Islet precursor cell (in vitro differentiated cells): ENCODE measurements around the gene CARD18.

Source experiments
- DNase-seq: peaks from one replicate; pipeline ENCODE4 v3.0.0-alpha.2; 2018

The CARD18 gene, protein sequence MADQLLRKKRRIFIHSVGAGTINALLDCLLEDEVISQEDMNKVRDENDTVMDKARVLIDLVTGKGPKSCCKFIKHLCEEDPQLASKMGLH

DNA sequence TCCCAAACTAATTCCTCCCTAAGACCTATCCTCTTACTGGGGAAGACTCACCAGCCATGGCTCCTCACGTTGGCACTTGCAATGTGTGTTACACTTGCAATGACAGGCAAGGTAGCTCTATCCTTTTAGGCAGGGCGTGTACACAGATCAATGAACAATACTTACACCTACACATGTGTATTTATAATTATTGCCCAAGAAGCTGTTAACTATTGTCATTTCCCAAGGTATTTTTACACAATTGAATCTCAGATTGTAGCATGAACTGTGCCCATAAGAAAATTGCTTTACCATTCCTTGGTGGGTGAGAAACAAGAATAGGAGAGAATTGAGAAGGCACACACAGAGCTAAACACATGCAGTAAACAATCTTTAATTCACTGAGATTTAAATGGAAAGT lies at the start of gene CARD18:
Gene CARD18 (minus strand): TSS at position 101 of the 400 bp plus-strand sequence. CDS start 43 bp downstream, at position 58.
- no peak for DNase-seq

DNA sequence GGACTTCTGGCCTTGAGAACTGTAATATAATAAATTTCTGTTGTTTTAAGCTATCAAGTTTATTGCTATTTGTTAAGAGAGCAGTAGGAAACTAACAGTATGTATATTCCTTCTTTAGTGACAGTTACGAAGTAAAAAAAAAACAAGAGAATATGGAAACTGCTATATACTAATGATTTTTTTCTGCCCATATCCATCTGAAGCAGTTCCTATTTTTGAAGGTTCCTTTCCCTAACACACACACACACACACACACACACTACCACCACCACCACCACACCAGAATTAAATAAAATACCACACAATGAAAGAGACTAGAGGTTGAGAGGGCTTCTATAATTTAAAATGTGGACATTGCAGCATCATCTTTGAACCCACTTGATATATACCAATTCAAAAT lies 44.4 kb upstream of the CARD18 start:
- DNase-seq, result no peak

DNA sequence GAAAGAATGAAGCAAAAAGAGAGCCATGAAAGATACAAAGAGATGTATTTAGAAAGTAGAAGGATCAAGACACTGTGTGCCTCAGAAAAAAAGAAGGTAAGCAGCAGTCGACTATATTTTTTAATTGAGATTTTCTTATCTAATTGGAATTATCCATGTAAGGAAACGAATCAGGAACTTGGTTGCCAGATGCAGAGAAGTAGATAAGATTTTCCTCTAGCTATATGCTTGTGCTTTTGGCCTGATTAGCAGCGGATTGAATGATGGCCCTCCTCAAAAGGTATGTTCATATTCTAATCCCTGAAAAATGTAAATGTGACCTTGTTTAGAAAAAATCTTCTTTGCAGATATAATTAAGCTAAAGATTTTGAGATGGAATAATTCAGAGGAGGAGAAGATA lies 43.9 kb upstream of the CARD18 start:
- no peak for DNase-seq

DNA sequence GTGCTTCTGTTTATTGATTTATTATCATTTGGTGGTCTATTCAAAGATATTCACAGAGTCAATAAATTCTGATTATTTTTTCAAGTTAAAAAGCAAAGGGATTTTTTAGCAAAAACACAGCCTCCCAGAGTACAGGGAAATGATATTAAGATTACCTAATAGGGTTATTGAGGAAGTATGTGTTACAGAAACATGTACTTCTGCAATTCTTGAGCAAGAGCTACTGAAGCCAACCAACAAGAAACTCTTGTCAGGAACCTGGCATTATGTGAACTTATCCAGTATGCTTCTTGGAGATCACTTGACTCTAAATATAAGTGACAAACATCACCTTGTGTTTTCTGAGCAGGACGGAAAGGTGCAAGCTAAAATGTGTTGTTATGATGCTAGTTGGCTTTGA lies 42.0 kb upstream of the CARD18 start:
- DNase-seq, result no peak

DNA sequence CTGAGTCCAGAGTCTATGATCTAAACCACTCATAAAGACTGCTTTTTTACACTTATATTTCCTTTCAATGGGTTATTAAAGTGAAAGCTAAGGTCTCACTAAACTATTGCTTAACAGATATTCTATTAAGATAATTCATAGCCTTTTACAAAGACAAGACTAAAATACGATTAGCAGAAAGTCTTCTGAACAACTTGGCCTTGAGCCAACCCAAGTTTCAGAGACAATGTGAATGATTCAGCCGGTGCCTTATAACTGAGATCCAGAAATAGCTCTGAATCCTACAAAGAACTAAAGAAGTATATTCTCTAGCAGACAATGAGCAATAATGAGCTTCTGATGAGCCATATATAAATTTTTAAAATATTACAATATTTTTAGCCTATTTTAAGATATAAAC lies 41.5 kb upstream of the CARD18 start:
- no peak for DNase-seq

DNA sequence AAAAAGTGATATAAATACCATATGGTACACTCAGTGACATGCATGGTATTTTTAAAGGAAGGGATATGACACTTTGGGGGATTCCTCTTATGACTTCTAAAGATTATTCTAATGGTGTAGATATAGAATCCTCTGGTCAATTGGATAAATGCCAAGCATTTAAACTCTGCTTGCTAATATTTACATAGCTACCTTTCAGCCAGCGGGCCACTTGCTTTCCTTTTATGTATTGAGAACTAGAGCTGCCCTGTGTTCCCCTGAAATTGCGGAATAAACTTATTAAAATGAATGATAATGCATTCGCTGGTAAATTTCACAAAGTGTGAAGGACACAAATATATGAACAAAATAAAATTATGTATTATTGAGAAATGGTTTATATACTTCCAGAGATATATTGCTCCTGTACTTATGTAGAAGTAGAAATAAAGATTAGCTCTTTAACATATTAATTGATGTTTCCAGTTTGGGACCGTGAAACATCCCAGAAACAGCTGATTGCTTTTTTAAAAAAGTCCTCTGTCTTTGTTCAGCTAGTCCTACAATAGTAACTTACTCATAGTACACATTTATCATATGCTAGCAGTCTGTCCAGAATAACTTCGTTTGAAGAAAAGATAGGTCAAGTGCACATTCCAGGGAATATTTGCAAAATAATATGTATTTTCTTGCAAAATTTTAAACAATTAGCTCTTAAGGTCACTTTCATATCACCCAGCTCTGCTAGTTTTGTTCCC lies 40.1 kb upstream of the CARD18 start:
- DNase-seq, result no peak

DNA sequence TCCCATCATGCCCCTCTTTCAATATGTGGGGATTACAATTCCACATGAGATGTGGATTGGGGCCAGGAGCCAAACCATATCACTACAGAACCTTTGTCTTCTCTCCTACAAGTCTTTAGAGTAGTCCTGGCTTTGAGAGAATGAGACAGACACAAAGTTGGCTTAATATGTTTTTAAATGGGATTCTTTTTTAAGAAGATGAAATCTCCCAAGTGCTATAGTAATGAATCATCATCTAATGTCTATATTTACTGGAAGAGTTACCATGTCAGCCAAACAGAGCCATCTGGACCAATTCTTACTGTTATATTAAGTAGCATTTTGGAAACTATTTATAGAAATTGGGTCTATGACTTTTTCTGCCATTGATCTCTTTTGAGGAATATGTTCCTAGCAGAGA lies 38.1 kb upstream of the CARD18 start:
- no peak for DNase-seq

DNA sequence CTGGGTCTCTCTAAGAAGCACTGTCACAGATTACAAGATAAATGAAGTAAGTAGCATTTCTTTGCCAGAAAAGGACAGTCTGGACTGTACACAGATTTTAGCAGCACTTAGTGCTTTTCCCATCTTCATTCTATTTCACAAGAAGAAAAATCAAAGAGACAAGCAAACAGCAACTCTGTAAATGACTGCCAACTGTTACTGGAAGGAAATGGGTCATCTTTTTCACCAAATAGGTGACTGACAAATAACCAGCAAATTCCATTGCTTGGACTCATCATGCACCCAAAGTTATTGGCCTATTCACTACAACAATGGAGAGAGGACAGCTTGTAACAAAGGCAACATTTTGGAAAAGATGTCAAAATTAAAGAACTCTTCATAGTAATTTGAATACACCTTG lies 28.9 kb upstream of the CARD18 start:
- no peak for DNase-seq

DNA sequence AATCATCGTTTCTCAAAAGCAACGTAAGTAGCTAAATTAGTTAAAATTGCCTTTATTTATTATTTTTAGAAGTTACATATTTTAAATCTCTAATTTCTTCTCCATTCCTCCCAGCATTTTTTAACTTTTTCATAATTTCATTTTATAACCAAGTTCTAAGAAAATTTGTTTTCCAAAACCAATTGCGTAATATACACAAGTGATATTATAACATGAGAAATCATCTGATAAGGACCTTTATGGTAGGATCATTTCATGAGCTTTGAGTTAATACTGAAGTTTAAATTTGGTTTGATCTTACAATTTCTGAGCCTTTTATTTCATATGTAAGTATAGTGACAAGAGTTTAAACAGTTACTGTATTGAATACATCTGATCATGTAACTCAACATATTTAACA lies 27.7 kb upstream of the CARD18 start:
- no peak for DNase-seq

DNA sequence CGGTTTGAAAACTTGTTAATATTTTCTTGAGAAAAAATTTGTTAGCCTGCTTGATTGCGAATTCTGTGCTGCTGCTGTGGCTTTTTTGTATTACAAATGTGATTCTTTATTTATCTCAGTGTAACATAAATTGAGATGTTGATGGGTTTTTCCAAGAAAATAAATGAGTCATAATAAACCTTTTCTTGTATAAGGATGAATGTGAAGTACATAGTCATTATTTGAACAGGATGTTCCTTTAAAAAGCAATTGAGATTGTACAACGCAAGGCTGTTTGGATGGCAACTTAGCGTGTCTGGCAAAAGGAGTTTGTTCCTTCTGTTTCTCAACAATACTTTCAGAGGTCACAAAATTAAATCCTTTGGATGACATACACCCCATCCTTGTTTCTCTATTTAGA lies 24.6 kb upstream of the CARD18 start:
- no peak for DNase-seq

DNA sequence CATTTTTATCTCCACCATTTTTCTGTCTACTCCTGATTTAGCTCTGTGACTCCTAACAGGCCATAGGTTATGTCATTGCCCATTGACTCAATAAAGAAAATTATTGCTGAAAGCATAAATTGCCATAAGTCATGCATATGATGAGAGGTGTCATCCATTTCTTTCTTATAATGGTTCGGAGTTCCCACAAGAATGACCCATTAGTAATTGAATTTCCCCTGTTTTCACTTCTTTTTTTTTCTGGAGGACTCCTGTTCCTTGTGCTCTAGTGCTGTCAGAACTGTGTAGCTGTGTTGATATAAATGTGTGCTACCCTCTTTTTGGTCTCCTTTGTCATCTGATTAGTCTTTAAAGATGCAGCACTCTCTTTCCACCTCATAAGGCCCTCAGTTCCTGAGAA lies 22.9 kb upstream of the CARD18 start:
- DNase-seq, result no peak

DNA sequence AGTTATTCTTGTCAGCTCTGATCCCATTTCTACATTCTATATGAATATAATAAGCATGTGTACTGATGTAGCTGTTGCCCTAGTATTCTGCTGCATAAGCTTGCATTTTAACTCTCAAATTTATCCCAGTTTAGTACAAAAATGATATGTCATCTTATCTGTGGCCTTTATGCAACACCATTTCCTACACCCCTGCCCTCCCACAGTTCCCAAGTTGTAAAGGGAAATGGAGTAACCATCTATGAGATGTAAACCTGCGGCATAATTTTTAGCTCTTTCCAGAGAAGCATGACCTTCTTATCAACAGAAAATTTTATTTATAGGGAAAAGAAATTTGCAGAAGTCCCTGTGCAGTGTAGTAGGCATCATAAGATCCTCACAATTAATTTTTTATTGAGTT lies 18.9 kb upstream of the CARD18 start:
- no peak for DNase-seq

DNA sequence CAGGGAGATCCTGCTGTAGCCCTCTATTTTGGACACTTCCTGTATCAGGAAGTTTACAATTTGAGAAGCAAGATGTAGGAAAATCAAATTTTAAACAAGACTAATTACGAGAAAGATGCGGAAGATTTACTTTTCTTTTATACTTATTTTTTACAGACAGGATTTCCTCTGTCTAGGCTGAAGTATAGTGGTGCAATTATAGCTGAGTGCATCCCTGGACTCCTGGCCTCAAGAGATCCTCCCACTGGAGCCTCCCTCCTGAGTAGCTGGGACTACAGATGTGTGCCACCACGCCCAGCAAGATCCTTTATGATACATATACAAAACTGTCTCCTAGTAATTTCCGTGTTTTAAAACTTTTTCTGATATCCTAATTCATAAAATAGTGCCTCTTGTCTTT lies 17.2 kb upstream of the CARD18 start:
- DNase-seq, result no peak

DNA sequence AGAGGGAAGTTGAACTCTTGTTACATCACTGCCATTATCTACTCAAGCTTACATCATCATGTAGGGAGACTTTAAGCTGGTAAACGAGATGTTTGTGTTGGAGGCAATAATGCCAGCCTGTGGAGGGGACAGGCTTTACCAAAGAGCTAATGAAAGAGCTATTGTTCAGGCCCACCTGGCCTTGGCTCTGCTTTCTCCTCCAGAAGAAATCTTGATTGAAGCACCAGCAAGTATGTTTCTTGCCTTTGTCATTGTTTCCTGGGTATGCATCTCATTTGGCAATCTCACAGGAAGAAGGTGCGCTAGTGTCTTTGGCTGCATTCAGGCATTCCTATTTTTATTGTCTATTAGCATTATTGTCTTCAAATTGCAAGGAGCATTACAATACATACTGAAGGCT lies 16.7 kb upstream of the CARD18 start:
- DNase-seq, result no peak

DNA sequence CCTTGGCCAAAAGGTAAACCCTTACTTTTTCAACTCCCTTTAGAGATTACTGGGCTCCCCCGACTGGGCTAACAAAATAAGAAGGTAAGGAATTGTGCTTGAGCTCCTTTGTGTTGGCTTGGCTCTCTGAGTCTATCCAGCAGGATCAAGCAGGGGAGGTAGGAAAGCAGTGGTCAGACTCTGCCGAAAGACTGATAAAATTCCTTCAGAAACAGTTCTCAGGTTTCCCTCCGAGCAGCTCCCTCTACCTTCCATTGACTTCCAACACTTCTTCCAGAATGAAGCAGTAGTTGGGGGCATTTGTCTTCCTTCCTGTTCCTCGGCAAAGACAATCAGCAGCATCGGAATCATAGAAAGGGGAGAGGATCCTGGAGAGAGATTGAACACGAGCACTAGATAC lies 16.1 kb upstream of the CARD18 start:
- DNase-seq, result no peak

DNA sequence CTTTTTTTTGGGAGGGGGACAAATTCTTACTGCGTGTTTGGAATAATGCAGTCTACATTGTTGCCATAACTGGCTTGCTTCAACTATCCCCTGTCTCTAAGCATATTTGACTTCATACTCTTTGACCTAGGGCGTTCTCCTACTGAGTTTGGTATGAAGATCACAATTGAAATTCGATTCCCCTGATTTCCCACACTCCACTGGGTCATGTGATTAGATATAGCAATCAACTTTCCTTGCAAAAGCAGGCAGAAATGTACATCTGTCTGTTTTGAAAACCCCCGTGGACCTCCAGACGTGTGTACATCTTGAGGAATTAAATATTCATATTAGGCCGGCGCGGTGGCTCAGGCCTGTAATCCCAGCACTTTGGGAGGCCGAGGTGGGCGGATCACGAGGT lies 13.8 kb upstream of the CARD18 start:
- no peak for DNase-seq

DNA sequence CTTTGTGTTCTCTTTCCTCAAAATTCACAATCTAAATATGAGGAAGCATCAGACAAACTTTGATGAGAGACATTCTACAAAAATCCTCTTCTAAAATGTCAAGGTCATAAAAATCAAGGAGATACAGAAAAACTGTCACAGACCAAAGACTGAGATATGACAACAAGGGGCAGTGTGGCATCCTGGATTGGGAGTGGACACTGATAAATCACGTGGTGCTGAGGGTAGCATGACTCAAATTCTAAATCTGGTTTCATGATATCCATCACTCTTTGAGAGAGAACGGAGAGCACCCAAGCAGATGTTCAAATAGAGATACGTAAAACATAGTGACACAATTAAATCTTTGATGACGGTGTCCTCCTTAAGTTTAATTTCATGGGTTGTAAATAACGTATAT lies 13.0 kb upstream of the CARD18 start:
- DNase-seq, result no peak

DNA sequence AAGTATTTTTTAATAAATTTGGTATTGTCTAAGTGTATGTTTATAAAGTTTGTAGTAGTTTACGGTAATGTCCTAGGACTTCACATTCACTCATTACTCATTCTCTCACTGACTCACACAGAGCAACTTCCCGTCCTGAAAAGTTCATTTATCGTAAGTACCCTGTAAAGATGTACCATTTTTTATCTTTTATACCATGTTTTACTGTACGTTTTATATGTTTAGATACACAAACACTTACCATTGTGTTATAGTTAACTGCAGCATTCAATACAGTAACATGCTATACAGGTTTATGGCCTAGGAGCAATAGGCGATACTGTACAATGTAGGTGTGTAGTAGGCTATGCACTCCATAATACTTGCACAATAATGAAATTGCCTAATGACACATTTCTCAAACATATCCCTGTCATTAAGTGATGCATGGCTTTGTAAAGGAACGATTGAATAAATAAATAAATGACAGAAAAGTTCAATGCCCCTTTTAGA lies 12.5 kb upstream of the CARD18 start:
- no peak for DNase-seq

DNA sequence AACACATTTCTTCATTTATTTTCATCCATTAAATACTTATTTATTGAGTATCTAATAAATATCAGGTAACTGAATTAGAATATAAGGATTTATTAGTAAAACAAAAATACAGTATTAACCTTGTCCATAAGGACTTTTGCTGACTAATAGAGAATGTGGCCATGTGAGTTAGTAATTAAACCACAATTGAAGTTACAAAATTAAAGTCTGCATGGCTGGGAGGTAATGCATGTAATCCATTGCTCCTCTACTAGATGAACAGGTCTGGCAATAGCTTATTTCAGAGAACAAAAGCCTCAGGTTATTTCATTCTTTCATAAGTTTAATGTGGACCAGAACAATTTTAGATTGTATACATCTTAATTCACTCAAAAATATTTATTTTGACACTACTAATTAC lies 9.9 kb upstream of the CARD18 start:
- DNase-seq, result no peak

DNA sequence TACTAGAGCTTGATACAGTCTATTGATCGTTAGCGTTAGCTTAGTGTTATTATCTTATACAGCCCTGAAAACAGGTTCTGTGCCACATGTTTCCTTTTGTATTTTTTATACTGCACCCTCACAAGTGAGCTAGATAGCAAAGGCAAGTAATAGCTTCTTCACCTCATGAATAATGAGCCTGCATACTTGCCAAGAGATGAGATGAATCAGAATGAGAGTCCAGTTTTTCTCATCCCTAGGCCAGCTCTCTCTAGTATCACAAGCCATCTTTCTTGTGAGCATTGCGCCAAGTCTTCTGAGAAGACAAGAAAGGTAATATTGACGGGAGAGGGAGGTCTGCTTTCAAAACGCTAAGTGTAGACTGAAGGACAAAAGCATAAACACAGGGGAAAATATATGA lies 8.7 kb upstream of the CARD18 start:
- DNase-seq, result no peak

DNA sequence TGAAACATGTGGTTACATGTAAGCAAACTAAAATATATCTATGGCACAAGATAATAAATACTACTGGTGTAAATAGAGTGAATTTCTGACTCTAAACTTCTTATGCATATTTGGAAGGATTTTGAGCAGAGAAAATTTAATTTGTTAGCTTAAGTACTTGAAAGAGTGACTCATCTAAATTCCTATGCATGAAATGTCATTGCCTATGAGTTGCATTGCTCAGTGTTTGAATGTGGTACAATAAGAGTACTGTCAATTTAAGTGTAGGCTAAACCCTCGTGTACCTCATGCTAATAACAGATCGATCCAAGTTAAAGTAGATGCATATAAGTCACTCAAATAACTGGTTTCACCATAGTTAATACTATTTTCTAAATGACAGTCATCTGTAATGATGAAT lies 5.3 kb upstream of the CARD18 start:
- DNase-seq, result no peak

DNA sequence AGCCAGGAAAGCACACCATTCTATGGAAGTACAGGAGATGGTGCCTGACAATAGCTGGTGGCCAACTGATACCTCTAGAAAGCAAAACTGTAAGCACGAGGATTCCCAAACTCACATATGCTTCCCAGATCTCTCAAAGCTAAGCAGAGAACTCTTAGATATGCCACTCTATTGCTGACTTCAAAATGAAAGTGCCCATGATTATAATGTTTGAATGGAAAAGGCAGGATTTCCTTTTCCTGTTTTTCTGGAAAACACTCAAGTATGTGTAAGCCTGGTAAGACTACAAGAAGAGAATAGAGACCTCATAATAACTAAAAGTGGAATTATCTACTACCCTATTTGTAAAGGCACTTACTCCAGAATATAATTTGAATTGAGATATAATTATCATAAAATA lies 2.6 kb upstream of the CARD18 start:
- no peak for DNase-seq

DNA sequence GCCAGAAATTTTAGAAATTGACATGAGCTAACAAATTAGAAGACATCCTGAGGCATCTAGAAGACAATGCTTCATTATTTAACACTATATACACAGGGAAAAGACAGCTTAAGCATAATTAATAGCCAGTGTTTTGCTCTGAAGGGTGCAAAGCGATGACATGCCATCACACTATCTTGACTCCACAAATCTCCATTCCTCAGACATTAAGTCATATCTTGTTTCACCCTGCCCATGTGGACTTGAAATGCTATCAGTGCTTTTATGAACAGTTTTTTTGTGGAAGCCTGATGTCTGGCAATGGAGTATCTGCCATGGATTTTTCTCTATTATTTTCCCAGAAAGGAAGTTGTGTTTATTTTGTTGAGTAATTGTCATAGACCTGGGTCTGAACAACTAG lies 2.3 kb downstream of the CARD18 start:
- DNase-seq, result no peak

DNA sequence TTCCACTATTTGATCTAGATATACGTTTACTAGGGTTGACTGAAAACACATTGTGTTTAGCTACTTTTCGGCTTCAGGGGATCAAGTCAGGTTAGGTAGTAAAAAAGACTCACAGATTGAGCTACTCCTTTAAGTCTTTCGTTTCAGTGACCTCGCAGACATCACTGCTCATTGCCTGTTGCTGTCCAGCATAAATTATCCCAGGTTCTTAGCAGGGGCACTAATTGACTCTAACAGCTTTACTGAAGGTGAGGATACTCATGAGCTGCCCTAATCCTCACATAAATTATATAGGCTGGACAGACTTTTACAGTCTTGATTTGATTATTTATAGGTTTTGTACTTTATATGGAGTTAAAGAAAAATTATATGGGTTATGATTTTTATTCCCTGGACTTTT lies 3.7 kb downstream of the CARD18 start:
- no peak for DNase-seq
